ENCODE measurements around the gene SERPINB1. TPM values are rescaled to one million over a fixed set of nuclear protein-coding genes. Genes with fewer than 3 reads are reported as not detected.

SERPINB1 gene
- total RNA-seq, 1 donor from 2014 or later = 7.2 TPM

DNA sequence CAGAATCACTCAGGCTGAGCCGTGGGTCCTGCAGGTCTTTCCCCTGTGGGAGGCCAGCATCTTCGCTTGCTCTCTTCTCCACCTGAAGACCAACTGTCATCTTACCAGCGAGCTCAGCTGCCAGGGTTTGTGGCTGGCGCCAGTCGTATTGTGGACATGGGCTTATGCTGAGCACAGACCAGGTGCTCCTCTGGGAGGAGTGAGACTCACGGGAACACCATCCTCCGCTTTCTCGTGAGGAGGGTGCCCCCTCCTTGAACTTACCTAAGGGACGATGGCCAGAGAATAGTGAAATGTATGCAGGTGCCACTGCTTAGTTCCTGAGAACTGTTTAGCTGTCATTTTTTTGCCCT, 59.3 kb downstream of the SERPINB1 start:
- Mint-ChIP-seq H3K4me3 (no peak overlapping the region), H3K4me1 (peaks cover 6% of the 10 kb centered on the region), H3K36me3 (ENCODE audit: low read depth) (peaks cover 8% of the 10 kb centered on the region), H3K27ac (ENCODE audit: unreplicated experiment) (no peak overlapping the region), H3K9me3 (no peaks in the 10 kb centered on the region), H3K27me3 (ENCODE audit: low read depth) (no peaks in the 10 kb centered on the region)
- no peak for DNase-seq (ENCODE audit: low read depth, low spot score)
- TF ChIP-seq, protein P1, sequence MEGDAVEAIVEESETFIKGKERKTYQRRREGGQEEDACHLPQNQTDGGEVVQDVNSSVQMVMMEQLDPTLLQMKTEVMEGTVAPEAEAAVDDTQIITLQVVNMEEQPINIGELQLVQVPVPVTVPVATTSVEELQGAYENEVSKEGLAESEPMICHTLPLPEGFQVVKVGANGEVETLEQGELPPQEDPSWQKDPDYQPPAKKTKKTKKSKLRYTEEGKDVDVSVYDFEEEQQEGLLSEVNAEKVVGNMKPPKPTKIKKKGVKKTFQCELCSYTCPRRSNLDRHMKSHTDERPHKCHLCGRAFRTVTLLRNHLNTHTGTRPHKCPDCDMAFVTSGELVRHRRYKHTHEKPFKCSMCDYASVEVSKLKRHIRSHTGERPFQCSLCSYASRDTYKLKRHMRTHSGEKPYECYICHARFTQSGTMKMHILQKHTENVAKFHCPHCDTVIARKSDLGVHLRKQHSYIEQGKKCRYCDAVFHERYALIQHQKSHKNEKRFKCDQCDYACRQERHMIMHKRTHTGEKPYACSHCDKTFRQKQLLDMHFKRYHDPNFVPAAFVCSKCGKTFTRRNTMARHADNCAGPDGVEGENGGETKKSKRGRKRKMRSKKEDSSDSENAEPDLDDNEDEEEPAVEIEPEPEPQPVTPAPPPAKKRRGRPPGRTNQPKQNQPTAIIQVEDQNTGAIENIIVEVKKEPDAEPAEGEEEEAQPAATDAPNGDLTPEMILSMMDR (conservative IDR thresholded peaks at IDR 0.05) = no peak

Small RNA genes lying within 50 kb of the gene (microRNA-seq; reads per million reads assigned to microRNA genes)
- gene MIR4645 = 2.4 reads per million

Other genes starting within 250 kb of the SERPINB1 start
- gene MYLK4, start 90.9 kb downstream of the SERPINB1 start, total RNA-seq = 0.80 and 0.96 TPM in 2 replicates
- gene WRNIP1, start 76.5 kb downstream of the SERPINB1 start, total RNA-seq = 44.5 and 46.2 TPM in 2 replicates
- gene SERPINB9, start 61.4 kb upstream of the SERPINB1 start, total RNA-seq = 9.2 and 9.4 TPM in 2 replicates
- gene SERPINB6, start 129.7 kb upstream of the SERPINB1 start, total RNA-seq = 20.1 and 21.3 TPM in 2 replicates
- gene NQO2, start 158.0 kb upstream of the SERPINB1 start, total RNA-seq = 21.4 and 21.5 TPM in 2 replicates
- 12.1 and 12.2 TPM in 2 replicates for gene RIPK1, start 226.6 kb upstream of the SERPINB1 start, total RNA-seq

Measured in neural crest cell (in vitro differentiated cells).